Neural cell (in vitro differentiated cells): ENCODE results near the gene AIFM1. TPM values are rescaled to one million over a fixed set of nuclear protein-coding genes. Genes with fewer than 3 reads are reported as not detected.

Experiments
- H2AFZ ChIP-seq: fragments of 200-600, 300-800 bp; sonication (generic), shearing (Covaris generic); 2 replicates; pipeline ENCODE4 v1.6.0; 2014; ENCODE audit warnings: low read depth, mild to moderate bottlenecking, antibody characterized with exemption, low read length, moderate library complexity
- H3F3A ChIP-seq: fragments of 200-600 bp; shearing (Covaris generic); 2 replicates; pipeline ENCODE4 v1.6.1; 2016; ENCODE audit warnings: mild to moderate bottlenecking, moderate library complexity, mixed read lengths, antibody characterized with exemption, low read length; ENCODE audit not compliant: insufficient read depth, poor library complexity, severe bottlenecking
- H3K27ac ChIP-seq: fragments of 200-600, 300-800 bp; sonication (generic), shearing (Covaris generic); 2 replicates; pipeline ENCODE4 v1.5.1; 2014; ENCODE audit warnings: mild to moderate bottlenecking, low read length, moderate library complexity
- H3K27me3 ChIP-seq: fragments of 300-800, 200-600 bp; sonication (generic), shearing (Covaris generic); 2 replicates; pipeline ENCODE4 v1.6.0; 2014; ENCODE audit warnings: mild to moderate bottlenecking, low read depth, low read length, moderate library complexity; ENCODE audit not compliant: insufficient read depth
- H3K36me3 ChIP-seq: fragments of 300-800, 200-600 bp; sonication (generic), shearing (Covaris generic); 2 replicates; pipeline ENCODE4 v1.5.1; 2014; ENCODE audit warnings: mild to moderate bottlenecking, antibody characterized with exemption, low read length, moderate library complexity; ENCODE audit not compliant: insufficient read depth
- H3K4me2 ChIP-seq: fragments of 300-800, 200-600 bp; sonication (generic), shearing (Covaris generic); 2 replicates; pipeline ENCODE4 v1.6.0; 2014; ENCODE audit warnings: mild to moderate bottlenecking, low read length
- H3K4me3 ChIP-seq: fragments of 300-800, 200-600 bp; sonication (generic), shearing (Covaris generic); 2 replicates; pipeline ENCODE4 v1.5.1; 2014; ENCODE audit warnings: mild to moderate bottlenecking, low read length, moderate library complexity
- H3K79me2 ChIP-seq: fragments of 200-600 bp; shearing (Covaris generic); replicated peaks from 2 replicates; pipeline ENCODE4 v1.6.0; 2014; ENCODE audit warnings: mild to moderate bottlenecking, low read length, moderate library complexity; ENCODE audit not compliant: insufficient read depth
- H3K9ac ChIP-seq: fragments of 300-800, 200-600 bp; sonication (generic), shearing (Covaris generic); 2 replicates; pipeline ENCODE4 v1.6.1; 2016; ENCODE audit warnings: mild to moderate bottlenecking, low read length, mixed read lengths
- H3K9me2 ChIP-seq: fragments of 200-600 bp; shearing (Covaris generic); 2 replicates; pipeline ENCODE4 v1.6.1; 2016; ENCODE audit warnings: mild to moderate bottlenecking, low read length, mixed read lengths; ENCODE audit not compliant: insufficient read depth
- H3K9me3 ChIP-seq: fragments of 200-600, 300-800 bp; sonication (generic), shearing (Covaris generic); 2 replicates; pipeline ENCODE4 v1.6.1; 2016; ENCODE audit warnings: mild to moderate bottlenecking, mixed run types, low read length, moderate library complexity, mixed read lengths
- H4K20me1 ChIP-seq: fragments of 200-600 bp; shearing (Covaris generic); 2 replicates; pipeline ENCODE4 v1.6.1; 2016; ENCODE audit warnings: mild to moderate bottlenecking, mixed run types; ENCODE audit not compliant: insufficient read depth
- EP300 ChIP-seq: fragments of 450-650 bp; conservative IDR thresholded peaks from 2 replicates; pipeline ENCODE4 v1.6.1; 2014; ENCODE audit warnings: antibody characterized with exemption, mild to moderate bottlenecking, moderate library complexity; ENCODE audit not compliant: poor library complexity, severe bottlenecking
- EZH2 ChIP-seq: fragments of 200-600, 300-800 bp; shearing (Covaris generic), sonication (generic); IDR thresholded peaks from 2 replicates; pipeline ENCODE4 v1.6.1; 2014; ENCODE audit warnings: antibody characterized with exemption, low read length, borderline replicate concordance, mild to moderate bottlenecking; ENCODE audit not compliant: insufficient read depth, poor library complexity, severe bottlenecking
- MXI1 ChIP-seq: fragments of 450-650 bp; conservative IDR thresholded peaks from 2 replicates; pipeline ENCODE4 v1.6.1; 2014; ENCODE audit warnings: antibody characterized with exemption, mild to moderate bottlenecking; ENCODE audit not compliant: poor library complexity, severe bottlenecking
- POLR2AphosphoS5 ChIP-seq: IDR thresholded peaks from 2 replicates; pipeline ENCODE4 v1.6.1; 2012
- RAD21 ChIP-seq: fragments of 450-650 bp; conservative IDR thresholded peaks from 2 replicates; pipeline ENCODE4 v1.6.1; 2014; ENCODE audit warnings: antibody characterized with exemption, mild to moderate bottlenecking, moderate library complexity
- SMC3 ChIP-seq: fragments of 450-650 bp; conservative IDR thresholded peaks from 2 replicates; pipeline ENCODE4 v1.6.1; 2014; ENCODE audit warnings: antibody characterized with exemption, mild to moderate bottlenecking, moderate library complexity; ENCODE audit not compliant: poor library complexity
- TAF1 ChIP-seq: IDR thresholded peaks from 2 replicates; pipeline ENCODE4 v1.6.1; 2012; ENCODE audit warnings: low read depth
- polyA plus RNA-seq: library from polyadenylated mRNA; depleted of rRNA; stranded (reverse); fragments of >200 nt; gene quantifications from 2 replicates; pipeline ENCODE4 v1.2.3, GENCODE V29; 2014
- TF ChIP-seq, protein P1 (sequence below): fragments of 450-650 bp; IDR thresholded peaks from 2 replicates; pipeline ENCODE4 v1.5.1; 2014; ENCODE audit warnings: antibody characterized with exemption, mild to moderate bottlenecking, moderate library complexity; ENCODE audit not compliant: poor library complexity, severe bottlenecking
- TF ChIP-seq, protein P2 (sequence below): IDR thresholded peaks from 2 replicates; pipeline ENCODE4 v1.6.1; 2012; ENCODE audit warnings: borderline replicate concordance

Gene AIFM1
- polyA plus RNA-seq, 1 donor from 2014 or later: 24.3 TPM

DNA sequence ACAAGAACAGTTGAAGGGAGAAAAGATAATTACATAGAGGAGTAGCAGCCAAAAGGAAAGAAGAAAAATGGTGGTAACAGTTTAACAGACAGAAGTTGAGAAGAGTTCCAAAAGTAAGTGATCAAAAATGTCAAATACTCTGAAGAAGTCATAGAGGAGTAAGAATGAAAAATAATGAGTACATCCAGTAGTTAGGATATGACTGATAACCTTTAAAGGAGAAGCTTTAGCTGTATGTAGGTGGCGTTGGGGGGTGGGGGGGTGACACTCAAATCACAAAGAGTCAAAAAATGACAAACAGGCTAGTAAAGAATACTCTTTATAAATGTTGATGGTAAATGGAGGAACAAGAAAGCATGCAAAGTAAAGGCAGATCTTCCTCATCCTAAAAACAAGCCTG, 46.7 kb upstream of the AIFM1 start:
- Histone ChIP-seq H3K36me3 (no peaks in the 10 kb centered on the region), H3K9me3 (no peaks in the 10 kb centered on the region), H3F3A (no peaks in the 10 kb centered on the region), H3K4me3 (no peak overlapping the region), H3K9ac (no peak overlapping the region), H4K20me1 (no peaks in the 10 kb centered on the region), H3K9me2 (no peaks in the 10 kb centered on the region), H3K4me2 (no peak overlapping the region), H3K27ac (no peak overlapping the region), H2AFZ (no peak overlapping the region), H3K27me3 (no peaks in the 10 kb centered on the region), H3K79me2 (no peaks in the 10 kb centered on the region)
- TF ChIP-seq, protein P1, sequence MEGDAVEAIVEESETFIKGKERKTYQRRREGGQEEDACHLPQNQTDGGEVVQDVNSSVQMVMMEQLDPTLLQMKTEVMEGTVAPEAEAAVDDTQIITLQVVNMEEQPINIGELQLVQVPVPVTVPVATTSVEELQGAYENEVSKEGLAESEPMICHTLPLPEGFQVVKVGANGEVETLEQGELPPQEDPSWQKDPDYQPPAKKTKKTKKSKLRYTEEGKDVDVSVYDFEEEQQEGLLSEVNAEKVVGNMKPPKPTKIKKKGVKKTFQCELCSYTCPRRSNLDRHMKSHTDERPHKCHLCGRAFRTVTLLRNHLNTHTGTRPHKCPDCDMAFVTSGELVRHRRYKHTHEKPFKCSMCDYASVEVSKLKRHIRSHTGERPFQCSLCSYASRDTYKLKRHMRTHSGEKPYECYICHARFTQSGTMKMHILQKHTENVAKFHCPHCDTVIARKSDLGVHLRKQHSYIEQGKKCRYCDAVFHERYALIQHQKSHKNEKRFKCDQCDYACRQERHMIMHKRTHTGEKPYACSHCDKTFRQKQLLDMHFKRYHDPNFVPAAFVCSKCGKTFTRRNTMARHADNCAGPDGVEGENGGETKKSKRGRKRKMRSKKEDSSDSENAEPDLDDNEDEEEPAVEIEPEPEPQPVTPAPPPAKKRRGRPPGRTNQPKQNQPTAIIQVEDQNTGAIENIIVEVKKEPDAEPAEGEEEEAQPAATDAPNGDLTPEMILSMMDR: no peak
- TF ChIP-seq EZH2 (no peak), SMC3 (no peak), POLR2AphosphoS5 (no peak), RAD21 (no peak), MXI1 (no peak), TAF1 (no peak), EP300 (no peak)
- TF ChIP-seq, protein P2, sequence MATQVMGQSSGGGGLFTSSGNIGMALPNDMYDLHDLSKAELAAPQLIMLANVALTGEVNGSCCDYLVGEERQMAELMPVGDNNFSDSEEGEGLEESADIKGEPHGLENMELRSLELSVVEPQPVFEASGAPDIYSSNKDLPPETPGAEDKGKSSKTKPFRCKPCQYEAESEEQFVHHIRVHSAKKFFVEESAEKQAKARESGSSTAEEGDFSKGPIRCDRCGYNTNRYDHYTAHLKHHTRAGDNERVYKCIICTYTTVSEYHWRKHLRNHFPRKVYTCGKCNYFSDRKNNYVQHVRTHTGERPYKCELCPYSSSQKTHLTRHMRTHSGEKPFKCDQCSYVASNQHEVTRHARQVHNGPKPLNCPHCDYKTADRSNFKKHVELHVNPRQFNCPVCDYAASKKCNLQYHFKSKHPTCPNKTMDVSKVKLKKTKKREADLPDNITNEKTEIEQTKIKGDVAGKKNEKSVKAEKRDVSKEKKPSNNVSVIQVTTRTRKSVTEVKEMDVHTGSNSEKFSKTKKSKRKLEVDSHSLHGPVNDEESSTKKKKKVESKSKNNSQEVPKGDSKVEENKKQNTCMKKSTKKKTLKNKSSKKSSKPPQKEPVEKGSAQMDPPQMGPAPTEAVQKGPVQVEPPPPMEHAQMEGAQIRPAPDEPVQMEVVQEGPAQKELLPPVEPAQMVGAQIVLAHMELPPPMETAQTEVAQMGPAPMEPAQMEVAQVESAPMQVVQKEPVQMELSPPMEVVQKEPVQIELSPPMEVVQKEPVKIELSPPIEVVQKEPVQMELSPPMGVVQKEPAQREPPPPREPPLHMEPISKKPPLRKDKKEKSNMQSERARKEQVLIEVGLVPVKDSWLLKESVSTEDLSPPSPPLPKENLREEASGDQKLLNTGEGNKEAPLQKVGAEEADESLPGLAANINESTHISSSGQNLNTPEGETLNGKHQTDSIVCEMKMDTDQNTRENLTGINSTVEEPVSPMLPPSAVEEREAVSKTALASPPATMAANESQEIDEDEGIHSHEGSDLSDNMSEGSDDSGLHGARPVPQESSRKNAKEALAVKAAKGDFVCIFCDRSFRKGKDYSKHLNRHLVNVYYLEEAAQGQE: no peak

- Histone ChIP-seq H3K9ac (no peak overlapping the region), H4K20me1 (no peaks in the 10 kb centered on the region), H3K9me2 (no peaks in the 10 kb centered on the region), H3F3A (no peaks in the 10 kb centered on the region), H3K4me2 (no peak overlapping the region), H3K79me2 (no peaks in the 10 kb centered on the region), H3K27ac (no peak overlapping the region), H3K36me3 (no peaks in the 10 kb centered on the region), H3K9me3 (no peaks in the 10 kb centered on the region), H2AFZ (no peak overlapping the region), H3K4me3 (no peak overlapping the region), H3K27me3 (no peaks in the 10 kb centered on the region)
- TF ChIP-seq SMC3 (no peak), EP300 (no peak), RAD21 (no peak), EZH2 (no peak), POLR2AphosphoS5 (no peak), MXI1 (no peak), TAF1 (no peak)
- TF ChIP-seq, protein P1: no peak
- TF ChIP-seq, protein P2: no peak
These were observed 46.0 kb upstream of the AIFM1 start for GRCh38 chrX:130211415-130212186.
